Adipocyte (in vitro differentiated cells): Measurements from ENCODE around the gene VAPB.

Source experiments
- DNase-seq: peaks from one replicate; pipeline ENCODE4 v3.0.0-alpha.2; 2015; ENCODE audit warnings: low read depth
- H3K27me3 ChIP-seq: replicated peaks from 2 replicates; pipeline ENCODE4 v1.7.0; 2013; ENCODE audit warnings: mild to moderate bottlenecking, low read length, moderate library complexity; ENCODE audit not compliant: control insufficient read depth, insufficient read depth
- H3K36me3 ChIP-seq: 2 replicates; pipeline ENCODE4 v1.7.0; 2013; ENCODE audit warnings: low read length, mild to moderate bottlenecking, moderate library complexity; ENCODE audit not compliant: control insufficient read depth, insufficient read depth, severe bottlenecking
- H3K4me1 ChIP-seq: 2 replicates; pipeline ENCODE4 v1.7.0; 2013; ENCODE audit warnings: mild to moderate bottlenecking, low read length, moderate library complexity; ENCODE audit not compliant: control insufficient read depth, insufficient read depth
- H3K4me3 ChIP-seq: 2 replicates; pipeline ENCODE4 v1.7.0; 2013; ENCODE audit warnings: mild to moderate bottlenecking, low read length, moderate library complexity
- H3K9ac ChIP-seq: 2 replicates; pipeline ENCODE4 v1.7.0; 2013; ENCODE audit warnings: mild to moderate bottlenecking, low read length, moderate library complexity
- H3K9me3 ChIP-seq: 2 replicates; pipeline ENCODE4 v1.7.0; 2013; ENCODE audit warnings: mild to moderate bottlenecking, low read length, moderate library complexity; ENCODE audit not compliant: control insufficient read depth

Gene VAPB

GRCh38 chr20:58381627-58382026 is 7.4 kb upstream of the VAPB start:
- Histone ChIP-seq H3K9me3 (peaks cover 15% of the 10 kb centered on the region), H3K9ac (no peak overlapping the region), H3K4me1 (no peaks in the 10 kb centered on the region), H3K36me3 (no peaks in the 10 kb centered on the region), H3K27me3 (no peaks in the 10 kb centered on the region), H3K4me3 (no peak overlapping the region)
- DNase-seq: no peak

- no peaks in the 10 kb centered on the region for H3K4me1 ChIP-seq
- no peak overlapping the region for H3K9ac ChIP-seq
- H3K9me3 ChIP-seq: peaks cover 15% of the 10 kb centered on the region
- no peak overlapping the region for H3K4me3 ChIP-seq
- no peaks in the 10 kb centered on the region for H3K27me3 ChIP-seq
- no peaks in the 10 kb centered on the region for H3K36me3 ChIP-seq
- no peak for DNase-seq
Observed at GRCh38 chr20:58382096-58382495, 6.9 kb upstream of the VAPB start.

GRCh38 chr20:58384821-58385220 is 4.2 kb upstream of the VAPB start:
- no peak overlapping the region for H3K9ac ChIP-seq
- no peak overlapping the region for H3K4me3 ChIP-seq
- DNase-seq: no peak
- peaks cover under 1% of the 10 kb centered on the region for H3K4me1 ChIP-seq
- no peaks in the 10 kb centered on the region for H3K27me3 ChIP-seq
- no peaks in the 10 kb centered on the region for H3K36me3 ChIP-seq
- H3K9me3 ChIP-seq: peaks cover 24% of the 10 kb centered on the region

GRCh38 chr20:58388028-58388601 is 914 bp upstream of the VAPB start:
- peaks cover 10% of the 10 kb centered on the region for H3K9me3 ChIP-seq
- no peak for DNase-seq
- no peaks in the 10 kb centered on the region for H3K27me3 ChIP-seq
- H3K4me1 ChIP-seq: peaks cover 16% of the 10 kb centered on the region
- peak overlapping the region; percentile 80 for H3K9ac ChIP-seq
- peaks cover 2% of the 10 kb centered on the region for H3K36me3 ChIP-seq
- peak overlapping the region; percentile 85 for H3K4me3 ChIP-seq

GRCh38 chr20:58389324-58389967 is 417 bp downstream of the VAPB start:
- Histone ChIP-seq H3K9me3 (peaks cover 10% of the 10 kb centered on the region), H3K9ac (peak overlapping the region; percentile 93)
- peak; percentile 80 for DNase-seq

GRCh38 chr20:58389968-58390658 is 1.1 kb downstream of the VAPB start:
- no peak for DNase-seq
- Histone ChIP-seq H3K9me3 (peaks cover 10% of the 10 kb centered on the region), H3K4me3 (peak overlapping the region; percentile 94), H3K9ac (peak overlapping the region; percentile 93), H3K4me1 (peaks cover 16% of the 10 kb centered on the region), H3K36me3 (peaks cover 2% of the 10 kb centered on the region), H3K27me3 (no peaks in the 10 kb centered on the region)

More at GRCh38 chr20:58389324-58389967, 417 bp downstream of the VAPB start:
- Histone ChIP-seq H3K36me3 (peaks cover 2% of the 10 kb centered on the region), H3K4me3 (peak overlapping the region; percentile 94), H3K4me1 (peaks cover 16% of the 10 kb centered on the region), H3K27me3 (no peaks in the 10 kb centered on the region)

GRCh38 chr20:58390659-58391035 is 1.6 kb downstream of the VAPB start:
- no peaks in the 10 kb centered on the region for H3K27me3 ChIP-seq
- DNase-seq: no peak
- peaks cover 16% of the 10 kb centered on the region for H3K4me1 ChIP-seq
- H3K9me3 ChIP-seq: peaks cover 10% of the 10 kb centered on the region
- peaks cover 2% of the 10 kb centered on the region for H3K36me3 ChIP-seq
- H3K9ac ChIP-seq: no peak overlapping the region
- peak overlapping the region; percentile 94 for H3K4me3 ChIP-seq

GRCh38 chr20:58392286-58392685 is 3.3 kb downstream of the VAPB start:
- Histone ChIP-seq H3K9me3 (peaks cover 10% of the 10 kb centered on the region), H3K9ac (no peak overlapping the region), H3K4me1 (peaks cover 16% of the 10 kb centered on the region), H3K36me3 (peaks cover 2% of the 10 kb centered on the region), H3K27me3 (no peaks in the 10 kb centered on the region), H3K4me3 (no peak overlapping the region)
- no peak for DNase-seq

GRCh38 chr20:58393299-58393698 is 4.3 kb downstream of the VAPB start:
- H3K36me3 ChIP-seq: peaks cover 2% of the 10 kb centered on the region
- H3K9ac ChIP-seq: no peak overlapping the region
- peaks cover 2% of the 10 kb centered on the region for H3K9me3 ChIP-seq
- no peaks in the 10 kb centered on the region for H3K27me3 ChIP-seq
- peak; percentile 52 for DNase-seq
- H3K4me1 ChIP-seq: peaks cover 17% of the 10 kb centered on the region
- H3K4me3 ChIP-seq: no peak overlapping the region

GRCh38 chr20:58394801-58395200 is 5.8 kb downstream of the VAPB start:
- peaks cover 18% of the 10 kb centered on the region for H3K4me1 ChIP-seq
- no peaks in the 10 kb centered on the region for H3K9me3 ChIP-seq
- DNase-seq: no peak
- H3K4me3 ChIP-seq: no peak overlapping the region
- H3K9ac ChIP-seq: no peak overlapping the region
- peaks cover 2% of the 10 kb centered on the region for H3K36me3 ChIP-seq
- no peaks in the 10 kb centered on the region for H3K27me3 ChIP-seq

GRCh38 chr20:58395604-58396003 is 6.6 kb downstream of the VAPB start:
- Histone ChIP-seq H3K9ac (no peak overlapping the region), H3K9me3 (no peaks in the 10 kb centered on the region), H3K4me3 (no peak overlapping the region), H3K27me3 (no peaks in the 10 kb centered on the region), H3K36me3 (peaks cover 2% of the 10 kb centered on the region), H3K4me1 (peaks cover 10% of the 10 kb centered on the region)
- no peak for DNase-seq
